IMR-90 (cell line): ENCODE measurements around the gene TRIP6. TPM values are rescaled to one million over a fixed set of nuclear protein-coding genes. Genes with fewer than 3 reads are reported as not detected.

Experiments
- ATAC-seq: fragments of 200-7000 bp; cut with Tn5 transposase; 2 replicates; pipeline ENCODE4 v1.9.1; 2020; ENCODE audit warnings: low read depth, mild to moderate bottlenecking, moderate library complexity
- BruUV-seq: library from RNA; stranded (reverse); fragments of 400-500 nt; replicated peaks from 2 replicates; lab custom pipeline; 2021; lab: Mats Ljungman, UMichigan
- CTCF ChIA-PET: fragments of 300-600 bp; formaldehyde crosslinking; extraction: SDS; loops from one replicate; lab custom pipeline; 2021; ENCODE audit warnings: antibody characterized with exemption; lab: Yijun Ruan, JAX
- POLR2A ChIA-PET: fragments of 300-600 bp; sonication (Branson Sonifier 250); formaldehyde crosslinking; loops from one replicate; lab custom pipeline; 2022; ENCODE audit warnings: antibody characterized with exemption; ENCODE audit not compliant: unreplicated experiment; lab: Charles Lee
- DNase-seq: peaks from one replicate; pipeline ENCODE4 v3.0.0; 2013
- H2AFZ ChIP-seq: replicated peaks from 2 replicates; pipeline ENCODE3; 2013; ENCODE audit warnings: low read length, mild to moderate bottlenecking; ENCODE audit not compliant: poor library complexity
- H2AK5ac ChIP-seq: 2 replicates; pipeline ENCODE4 v1.6.1; 2013; ENCODE audit warnings: low read depth, low read length, inconsistent platforms
- H2AK9ac ChIP-seq: replicated peaks from 2 replicates; pipeline ENCODE3; 2013; ENCODE audit warnings: mild to moderate bottlenecking, low read depth, low read length, moderate library complexity; ENCODE audit not compliant: poor library complexity
- H2BK120ac ChIP-seq: 2 replicates; pipeline ENCODE4 v1.6.1; 2013; ENCODE audit warnings: low read depth, low read length, inconsistent platforms
- H2BK15ac ChIP-seq: 3 replicates; pipeline ENCODE4 v1.6.1; 2013; ENCODE audit warnings: low read depth, low read length, inconsistent platforms
- H2BK20ac ChIP-seq: 2 replicates; pipeline ENCODE4 v1.6.1; 2013; ENCODE audit warnings: low read depth, mild to moderate bottlenecking, inconsistent platforms, low read length, moderate library complexity
- H2BK5ac ChIP-seq: 2 replicates; pipeline ENCODE4 v1.6.1; 2013; ENCODE audit warnings: mild to moderate bottlenecking, low read depth, low read length, inconsistent platforms; ENCODE audit not compliant: poor library complexity, severe bottlenecking
- H3K14ac ChIP-seq: replicated peaks from 2 replicates; pipeline ENCODE4 v1.6.1; 2013; ENCODE audit warnings: low read depth, low read length, inconsistent platforms
- H3K18ac ChIP-seq: 2 replicates; pipeline ENCODE4 v1.6.1; 2013; ENCODE audit warnings: low read depth, low read length, control low read depth
- H3K23ac ChIP-seq: 2 replicates; pipeline ENCODE4 v1.6.1; 2013; ENCODE audit warnings: low read depth, low read length, inconsistent platforms
- H3K27ac ChIP-seq: 2 replicates; pipeline ENCODE4 v1.5.1; 2013; ENCODE audit warnings: mild to moderate bottlenecking, control low read depth, low read length; ENCODE audit not compliant: insufficient read depth
- H3K27me3 ChIP-seq: 2 replicates; pipeline ENCODE4 v1.6.1; 2013; ENCODE audit warnings: low read length; ENCODE audit not compliant: control insufficient read depth, insufficient read depth
- H3K36me3 ChIP-seq: 2 replicates; pipeline ENCODE4 v1.6.1; 2013; ENCODE audit warnings: low read length, mixed read lengths; ENCODE audit not compliant: control insufficient read depth, insufficient read depth
- H3K4ac ChIP-seq: 2 replicates; pipeline ENCODE4 v1.6.1; 2013; ENCODE audit warnings: low read depth, low read length, inconsistent platforms
- H3K4me1 ChIP-seq: 2 replicates; pipeline ENCODE4 v1.6.1; 2013; ENCODE audit warnings: low read length, mixed read lengths; ENCODE audit not compliant: control insufficient read depth, insufficient read depth
- H3K4me2 ChIP-seq: 2 replicates; pipeline ENCODE4 v1.6.1; 2013; ENCODE audit warnings: low read depth, mild to moderate bottlenecking, control low read depth, low read length, moderate library complexity
- H3K4me3 ChIP-seq: 2 replicates; pipeline ENCODE4 v1.5.1; 2013; ENCODE audit warnings: low read depth, mild to moderate bottlenecking, control low read depth, low read length, moderate library complexity; ENCODE audit not compliant: insufficient read depth
- H3K56ac ChIP-seq: 2 replicates; pipeline ENCODE4 v1.6.1; 2013; ENCODE audit warnings: low read length, inconsistent platforms; ENCODE audit not compliant: insufficient read depth; ENCODE audit errors: extremely low read depth
- H3K79me1 ChIP-seq, 2 experiments: 2 replicates each; pipeline ENCODE4 v1.6.1; 2013; ENCODE audit warnings: low read length in 2 of 2, inconsistent platforms in 1 of 2, low read depth in 1 of 2
- H3K9ac ChIP-seq: 2 replicates; pipeline ENCODE4 v1.6.1; 2013; ENCODE audit warnings: low read depth, low read length, control low read depth
- H3K9me1 ChIP-seq: 2 replicates; pipeline ENCODE4 v1.6.1; 2013; ENCODE audit warnings: low read length, inconsistent platforms; ENCODE audit not compliant: insufficient read depth
- H3K9me3 ChIP-seq: 2 replicates; pipeline ENCODE4 v1.6.1; 2013; ENCODE audit warnings: low read length; ENCODE audit not compliant: control insufficient read depth, insufficient read depth
- H4K20me1 ChIP-seq: 2 replicates; pipeline ENCODE4 v1.6.1; 2013; ENCODE audit warnings: low read length, inconsistent platforms; ENCODE audit not compliant: insufficient read depth
- H4K5ac ChIP-seq: 2 replicates; pipeline ENCODE4 v1.6.1; 2013; ENCODE audit warnings: mild to moderate bottlenecking, low read depth, low read length, control low read depth
- H4K8ac ChIP-seq, 2 experiments: 2 replicates each; pipeline ENCODE4 v1.6.1; 2013; ENCODE audit warnings: low read depth in 2 of 2, low read length in 2 of 2, control low read depth in 1 of 2, inconsistent platforms in 1 of 2
- H4K91ac ChIP-seq: 2 replicates; pipeline ENCODE4 v1.6.1; 2013; ENCODE audit warnings: low read depth, low read length, inconsistent platforms; ENCODE audit not compliant: insufficient read depth
- FOS ChIP-seq: fragments of 150-350 bp; IDR thresholded peaks from 2 replicates; pipeline ENCODE4 v1.6.1; 2016; ENCODE audit warnings: low read depth, low read length
- MXI1 ChIP-seq: IDR thresholded peaks from 2 replicates; pipeline ENCODE4 v1.6.1; 2012; ENCODE audit warnings: low read depth, mild to moderate bottlenecking, low read length, moderate library complexity, borderline replicate concordance
- WGBS, 2 experiments: methylation state at CpG; one replicate each; pipeline versions ENCODE4 v1.1.5 to v1.1.7; 2013; ENCODE audit warnings: missing lambda C conversion rate in 2 of 2; ENCODE audit not compliant: insufficient read length in 1 of 2; ENCODE audit errors: extremely low coverage in 2 of 2; 5-methylcytosine and 5-hydroxymethylcytosine counted together
- dilution Hi-C: fragments of 300-500 bp; cut with HindIII; formaldehyde crosslinking; loops from one replicate; pipeline ENCODE4 v1.14.3; 2018; ENCODE audit warnings: low sequenced_read_pairs; ENCODE audit not compliant: unreplicated experiment
- in situ Hi-C: fragments of 300-500 bp; cut with MboI; formaldehyde crosslinking; loops from 3 replicates; pipeline ENCODE4 v1.14.3; 2019; ENCODE audit warnings: low sequenced_read_pairs, inconsistent platforms, mixed read lengths
- intact Hi-C: fragments of 100-400 bp; cut with micrococcal nuclease; formaldehyde crosslinking; loops from 2 replicates; pipeline ENCODE4 v1.10.0; 2022
- polyA plus RNA-seq, 3 experiments: library from polyadenylated mRNA; depleted of rRNA; stranded (reverse); fragments of >200 nt; gene quantifications; 2 replicates each; pipeline ENCODE4 v1.2.3, GENCODE V29; 2012; ENCODE audit warnings: low replicate concordance in 1 of 3
- total RNA-seq: library from RNA; depleted of rRNA; stranded (reverse); fragments of >200 nt; gene quantifications from 2 replicates; pipeline ENCODE4 v1.2.3, GENCODE V29; 2012
- TF ChIP-seq, protein P1 (sequence below): fragments of 150-350 bp; IDR thresholded peaks from 2 replicates; pipeline ENCODE4 v1.6.1; 2017; ENCODE audit warnings: mild to moderate bottlenecking, antibody characterized with exemption, low read length, low read depth

The TRIP6 gene
- total and polyA plus RNA-seq, 2 of the 4 experiments (the other 2 are of a cell fraction) = 36.4 to 72.3 TPM

DNA sequence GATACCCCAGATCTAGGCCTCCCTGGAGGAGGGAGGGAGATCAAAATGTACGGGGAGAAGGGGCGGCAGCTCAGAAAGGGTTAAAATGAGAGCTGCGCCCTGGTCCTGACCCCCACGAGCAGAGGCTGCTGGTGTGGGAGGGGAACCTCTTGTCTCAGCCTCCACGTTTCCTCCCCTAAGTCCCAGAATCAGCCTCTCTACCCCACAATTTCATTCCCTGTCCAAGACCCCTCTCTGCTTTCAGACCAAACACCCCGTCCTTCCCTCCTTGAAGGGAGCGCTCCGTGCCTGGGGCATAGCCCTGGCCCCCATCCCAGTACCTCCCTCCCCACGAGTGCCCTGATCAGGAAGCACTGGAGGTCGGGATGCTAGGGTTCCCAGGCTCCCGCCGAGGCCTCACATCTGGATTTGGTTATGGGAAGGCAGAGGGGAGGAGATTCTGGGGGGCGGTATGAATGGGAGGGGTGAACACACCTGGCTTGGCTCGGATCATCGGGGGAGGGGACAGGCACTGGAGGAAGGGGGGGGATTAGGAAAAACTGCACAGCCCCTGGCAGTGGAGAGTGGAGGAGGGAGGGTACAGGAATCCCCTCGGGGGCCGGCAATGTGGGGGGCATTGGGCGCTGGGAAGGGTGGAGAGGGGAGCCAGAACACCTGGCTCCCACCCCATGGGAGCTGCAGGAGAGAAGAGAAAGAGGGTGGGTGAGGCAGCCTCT is 42.5 kb upstream of the TRIP6 start (continued):
- TF ChIP-seq FOS = no peak

DNA sequence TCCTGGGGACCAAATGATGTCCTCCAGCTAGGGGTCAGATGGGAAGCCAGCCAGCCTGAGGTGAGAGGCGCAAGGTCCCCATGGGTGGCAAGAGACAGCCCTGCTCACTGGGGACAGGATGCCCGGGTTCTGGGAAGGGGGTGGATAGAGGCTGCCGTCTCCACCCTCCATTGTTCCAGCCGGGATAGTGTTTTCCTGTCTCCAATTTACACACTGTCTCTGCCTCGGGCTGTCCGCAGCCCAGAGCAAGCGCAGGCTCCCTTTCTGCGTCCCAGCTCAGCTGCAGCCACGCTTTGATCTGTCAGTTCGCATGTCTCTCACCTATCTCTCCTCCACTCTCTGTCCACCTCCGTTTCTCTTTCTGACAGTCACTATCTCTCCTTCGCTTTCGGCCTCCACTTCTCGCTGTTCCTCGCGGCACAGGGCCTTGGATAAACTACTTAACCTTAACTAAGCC is 41.9 kb upstream of the TRIP6 start:
- Histone ChIP-seq H2AK9ac (peak overlapping the region; percentile 93), H4K20me1 (peaks cover 30% of the 10 kb centered on the region), H2BK5ac (no peak overlapping the region), H3K9me3 (no peaks in the 10 kb centered on the region), H3K27me3 (no peaks in the 10 kb centered on the region), H3K9ac (peak overlapping the region; percentile 72), H4K91ac (no peak overlapping the region), H3K36me3 (peaks cover 28% of the 10 kb centered on the region), H2BK20ac (no peak overlapping the region), H3K23ac (peak overlapping the region; percentile 71), H3K18ac (no peak overlapping the region), H4K5ac (no peak overlapping the region), H3K9me1 (no peaks in the 10 kb centered on the region), H2AK5ac (peak overlapping the region; percentile 9; the same call in 1 of the 2 replicates), H3K4me3 (peak overlapping the region; percentile 83), H2AFZ (peak overlapping the region; percentile 99), H3K4me1 (peaks cover 9% of the 10 kb centered on the region), H2BK120ac (no peak overlapping the region), H3K14ac (peak overlapping the region; percentile 53), H2BK15ac (no peak overlapping the region), H4K8ac (no peak overlapping the region), H3K56ac (no peak overlapping the region), H3K4me2 (peak overlapping the region; percentile 97), H3K79me1 (peaks cover 7 to 45% of the 10 kb centered on the region in 2 experiments; a peak in 3 of 4 replicates), H3K27ac (peak overlapping the region; percentile 0; the same call in 1 of the 2 replicates), H3K4ac (peak overlapping the region; percentile 55; the same call in 1 of the 2 replicates)
- 5% methylated on average over 8 of the region's 16 CpGs; no CpG with 5 or more reads in 1 of the 2 experiments for WGBS, 2 experiments
- intact Hi-C loops = no loop called here
- no peak for ATAC-seq
- peak; percentile 97 for TF ChIP-seq MXI1
- TF ChIP-seq, protein P1, sequence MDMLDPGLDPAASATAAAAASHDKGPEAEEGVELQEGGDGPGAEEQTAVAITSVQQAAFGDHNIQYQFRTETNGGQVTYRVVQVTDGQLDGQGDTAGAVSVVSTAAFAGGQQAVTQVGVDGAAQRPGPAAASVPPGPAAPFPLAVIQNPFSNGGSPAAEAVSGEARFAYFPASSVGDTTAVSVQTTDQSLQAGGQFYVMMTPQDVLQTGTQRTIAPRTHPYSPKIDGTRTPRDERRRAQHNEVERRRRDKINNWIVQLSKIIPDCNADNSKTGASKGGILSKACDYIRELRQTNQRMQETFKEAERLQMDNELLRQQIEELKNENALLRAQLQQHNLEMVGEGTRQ = no peak
- in situ Hi-C loops = loop anchor here (10.0 kb wide), 1 partner anchor 120 kb away; the partner anchor contains the start of gene POP7
- dilution Hi-C loops = no loop called here
- POLR2A ChIA-PET = no interaction called here
- DNase-seq = no peak
- no TSS peak for BruUV-seq
- CTCF ChIA-PET = interaction anchor here (1.0 to 1.6 kb wide), 2 partner anchors 118 to 120 kb away, joined by 4 to 5 read pairs; partner anchors contain the start of gene POP7
